Adipocyte (in vitro differentiated cells): ENCODE data around the gene MAB21L2.
"Not testable (repeated sequence)": the region's sequence is repeated elsewhere in the genome, so short reads cannot be mapped to it uniquely, and the experiment has no call there.

ENCODE experiments used
- DNase-seq: peaks from one replicate; pipeline ENCODE4 v3.0.0-alpha.2; 2015; ENCODE audit warnings: low read depth
- H3K27me3 ChIP-seq: replicated peaks from 2 replicates; pipeline ENCODE4 v1.7.0; 2013; ENCODE audit warnings: mild to moderate bottlenecking, low read length, moderate library complexity; ENCODE audit not compliant: control insufficient read depth, insufficient read depth
- H3K36me3 ChIP-seq: 2 replicates; pipeline ENCODE4 v1.7.0; 2013; ENCODE audit warnings: low read length, mild to moderate bottlenecking, moderate library complexity; ENCODE audit not compliant: control insufficient read depth, insufficient read depth, severe bottlenecking
- H3K4me1 ChIP-seq: 2 replicates; pipeline ENCODE4 v1.7.0; 2013; ENCODE audit warnings: mild to moderate bottlenecking, low read length, moderate library complexity; ENCODE audit not compliant: control insufficient read depth, insufficient read depth
- H3K4me3 ChIP-seq: 2 replicates; pipeline ENCODE4 v1.7.0; 2013; ENCODE audit warnings: mild to moderate bottlenecking, low read length, moderate library complexity
- H3K9ac ChIP-seq: 2 replicates; pipeline ENCODE4 v1.7.0; 2013; ENCODE audit warnings: mild to moderate bottlenecking, low read length, moderate library complexity
- H3K9me3 ChIP-seq: 2 replicates; pipeline ENCODE4 v1.7.0; 2013; ENCODE audit warnings: mild to moderate bottlenecking, low read length, moderate library complexity; ENCODE audit not compliant: control insufficient read depth

The MAB21L2 gene

GRCh38 chr4:150582146-150582872, at the start of gene MAB21L2:
Gene MAB21L2 (plus strand): TSS chr4:150582151. CDS start chr4:150583030, 879 bp downstream.
- no peak within 1 kb of the TSS for H3K9ac ChIP-seq
- DNase-seq = peak; percentile 74
- H3K36me3 ChIP-seq = no peaks in the 10 kb centered on the region
- no peak within 1 kb of the TSS for H3K4me3 ChIP-seq
- no peaks in the 10 kb centered on the region for H3K4me1 ChIP-seq
- H3K27me3 ChIP-seq = no peaks in the 10 kb centered on the region
- H3K9me3 ChIP-seq = no peaks in the 10 kb centered on the region

DNA sequence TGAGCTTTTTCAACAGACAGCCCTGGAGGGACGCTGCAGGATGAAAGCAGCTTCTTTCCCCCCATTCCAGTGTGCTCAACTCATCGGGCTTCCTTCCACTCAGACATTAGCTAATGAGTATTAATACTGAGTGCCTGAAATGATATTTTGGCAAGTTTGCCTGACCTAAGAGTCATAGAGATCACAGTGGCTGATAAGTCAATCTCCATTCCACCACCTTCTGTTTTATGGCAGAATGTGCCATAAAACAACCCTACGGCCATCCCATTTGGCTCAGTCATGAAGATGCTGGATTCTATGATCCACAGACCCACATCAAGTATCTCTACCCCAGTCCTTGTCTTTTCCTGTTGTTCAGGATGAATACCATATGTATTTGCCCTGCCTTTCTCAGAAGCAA, 48.3 kb upstream of the MAB21L2 start:
- H3K36me3 ChIP-seq = no peaks in the 10 kb centered on the region
- no peak overlapping the region for H3K9ac ChIP-seq
- peaks cover 4% of the 10 kb centered on the region for H3K9me3 ChIP-seq
- H3K27me3 ChIP-seq = no peaks in the 10 kb centered on the region
- no peaks in the 10 kb centered on the region for H3K4me1 ChIP-seq
- no peak for DNase-seq
- H3K4me3 ChIP-seq = no peak overlapping the region

GRCh38 chr4:150534818-150535217, 47.1 kb upstream of the MAB21L2 start:
- no peaks in the 10 kb centered on the region for H3K4me1 ChIP-seq
- peaks cover 4% of the 10 kb centered on the region for H3K9me3 ChIP-seq
- no peaks in the 10 kb centered on the region for H3K36me3 ChIP-seq
- H3K9ac ChIP-seq = no peak overlapping the region
- H3K4me3 ChIP-seq = no peak overlapping the region
- DNase-seq = no peak
- no peaks in the 10 kb centered on the region for H3K27me3 ChIP-seq

- not testable (repeated sequence) for H3K4me3 ChIP-seq, H3K9me3 ChIP-seq, H3K36me3 ChIP-seq, H3K27me3 ChIP-seq, H3K9ac ChIP-seq, H3K4me1 ChIP-seq, DNase-seq
Measured at GRCh38 chr4:150537911-150538310, 44.0 kb upstream of the MAB21L2 start.

- no peaks in the 10 kb centered on the region for H3K4me1 ChIP-seq
- H3K36me3 ChIP-seq = no peaks in the 10 kb centered on the region
- no peaks in the 10 kb centered on the region for H3K27me3 ChIP-seq
- no peak for DNase-seq
- no peak overlapping the region for H3K9ac ChIP-seq
- H3K9me3 ChIP-seq = peaks cover 4% of the 10 kb centered on the region
- H3K4me3 ChIP-seq = no peak overlapping the region
Measured at GRCh38 chr4:150540536-150540935, 41.4 kb upstream of the MAB21L2 start.

GRCh38 chr4:150540959-150541360, 41.0 kb upstream of the MAB21L2 start:
- Histone ChIP-seq H3K9me3 (peaks cover 4% of the 10 kb centered on the region), H3K27me3 (no peaks in the 10 kb centered on the region), H3K4me1 (no peaks in the 10 kb centered on the region), H3K9ac (no peak overlapping the region), H3K4me3 (no peak overlapping the region), H3K36me3 (no peaks in the 10 kb centered on the region)
- no peak for DNase-seq

DNA sequence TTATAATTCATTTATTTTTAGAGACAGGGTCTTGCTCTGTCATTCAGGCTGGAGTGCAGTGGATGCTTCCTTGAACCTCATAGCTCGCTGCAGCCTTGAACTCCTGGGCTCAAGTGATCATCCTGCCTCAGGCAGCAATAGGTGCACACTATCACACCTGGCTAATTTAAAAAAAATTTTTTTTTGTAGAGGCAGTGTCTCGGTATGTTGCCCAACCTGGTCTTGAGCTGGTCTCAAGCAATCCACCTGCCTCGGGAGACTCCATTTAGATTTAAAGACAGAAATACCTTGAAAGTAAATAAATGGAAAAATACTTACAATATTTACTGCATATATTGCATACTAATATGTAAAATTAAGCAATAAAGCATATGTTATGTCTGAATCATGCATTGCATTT, 40.3 kb upstream of the MAB21L2 start:
- no peak overlapping the region for H3K4me3 ChIP-seq
- H3K4me1 ChIP-seq = no peaks in the 10 kb centered on the region
- no peaks in the 10 kb centered on the region for H3K36me3 ChIP-seq
- H3K27me3 ChIP-seq = no peaks in the 10 kb centered on the region
- DNase-seq = no peak
- no peak overlapping the region for H3K9ac ChIP-seq
- H3K9me3 ChIP-seq = peaks cover 4% of the 10 kb centered on the region

- Histone ChIP-seq H3K9ac (no peak overlapping the region), H3K4me1 (no peaks in the 10 kb centered on the region), H3K27me3 (no peaks in the 10 kb centered on the region), H3K9me3 (no peaks in the 10 kb centered on the region), H3K4me3 (no peak overlapping the region), H3K36me3 (no peaks in the 10 kb centered on the region)
- no peak for DNase-seq
Measured at GRCh38 chr4:150543042-150543441, 38.9 kb upstream of the MAB21L2 start.

GRCh38 chr4:150546286-150546685, 35.7 kb upstream of the MAB21L2 start:
- Histone ChIP-seq H3K9me3 (no peaks in the 10 kb centered on the region), H3K27me3 (no peaks in the 10 kb centered on the region), H3K4me1 (no peaks in the 10 kb centered on the region), H3K36me3 (no peaks in the 10 kb centered on the region), H3K4me3 (no peak overlapping the region), H3K9ac (no peak overlapping the region)
- no peak for DNase-seq

GRCh38 chr4:150547154-150547838, 34.7 kb upstream of the MAB21L2 start:
- Histone ChIP-seq H3K4me1 (no peaks in the 10 kb centered on the region), H3K9ac (no peak overlapping the region), H3K9me3 (no peaks in the 10 kb centered on the region), H3K27me3 (no peaks in the 10 kb centered on the region), H3K36me3 (no peaks in the 10 kb centered on the region), H3K4me3 (no peak overlapping the region)
- DNase-seq = no peak

- not testable (repeated sequence) for H3K9ac ChIP-seq, H3K27me3 ChIP-seq, H3K4me3 ChIP-seq, H3K4me1 ChIP-seq, DNase-seq, H3K9me3 ChIP-seq, H3K36me3 ChIP-seq
Measured at GRCh38 chr4:150557811-150558210, 24.1 kb upstream of the MAB21L2 start.
